ENCODE measurements around the gene EFCAB6.

Gene EFCAB6

GRCh38 chr22:43802897-43803495 lies 9.1 kb downstream of the EFCAB6 start:
- no peak for DNase-seq (ENCODE audit: low spot score)

- no peak for DNase-seq (ENCODE audit: low spot score)
These were observed 11.1 kb downstream of the EFCAB6 start for GRCh38 chr22:43800970-43801369.

GRCh38 chr22:43798492-43798891 lies 13.6 kb downstream of the EFCAB6 start:
- DNase-seq (ENCODE audit: low spot score) = no peak

- no peak for DNase-seq (ENCODE audit: low spot score)
These were observed 15.5 kb downstream of the EFCAB6 start for GRCh38 chr22:43796567-43796966.

- DNase-seq (ENCODE audit: low spot score) = no peak
These were observed 16.8 kb downstream of the EFCAB6 start for GRCh38 chr22:43795320-43795719.

GRCh38 chr22:43792905-43793304 lies 19.2 kb downstream of the EFCAB6 start:
- no peak for DNase-seq (ENCODE audit: low spot score)

GRCh38 chr22:43789452-43789851 lies 22.7 kb downstream of the EFCAB6 start:
- DNase-seq (ENCODE audit: low spot score) = no peak

- no peak for DNase-seq (ENCODE audit: low spot score)
These were observed 28.3 kb downstream of the EFCAB6 start for GRCh38 chr22:43783777-43784176.

GRCh38 chr22:43782448-43782847 lies 29.7 kb downstream of the EFCAB6 start:
- no peak for DNase-seq (ENCODE audit: low spot score)

- no peak for DNase-seq (ENCODE audit: low spot score)
These were observed 34.8 kb downstream of the EFCAB6 start for GRCh38 chr22:43777286-43777685.

- no peak for DNase-seq (ENCODE audit: low spot score)
These were observed 35.9 kb downstream of the EFCAB6 start for GRCh38 chr22:43776081-43776670.

GRCh38 chr22:43774318-43774915 lies 37.7 kb downstream of the EFCAB6 start:
- no peak for DNase-seq (ENCODE audit: low spot score)

- no peak for DNase-seq (ENCODE audit: low spot score)
These were observed 39.3 kb downstream of the EFCAB6 start for GRCh38 chr22:43772831-43773230.

- no peak for DNase-seq (ENCODE audit: low spot score)
These were observed 56.7 kb downstream of the EFCAB6 start for GRCh38 chr22:43755452-43755851.

GRCh38 chr22:43755011-43755410 lies 57.1 kb downstream of the EFCAB6 start:
- DNase-seq (ENCODE audit: low spot score) = no peak

- DNase-seq (ENCODE audit: low spot score) = no peak
These were observed 57.9 kb downstream of the EFCAB6 start for GRCh38 chr22:43754176-43754575.

- DNase-seq (ENCODE audit: low spot score) = no peak
These were observed 58.4 kb downstream of the EFCAB6 start for GRCh38 chr22:43753688-43754087.

- DNase-seq (ENCODE audit: low spot score) = no peak
These were observed 61.4 kb downstream of the EFCAB6 start for GRCh38 chr22:43750751-43751150.

- no peak for DNase-seq (ENCODE audit: low spot score)
These were observed 62.6 kb downstream of the EFCAB6 start for GRCh38 chr22:43749473-43749872.

- no peak for DNase-seq (ENCODE audit: low spot score)
These were observed 64.2 kb downstream of the EFCAB6 start for GRCh38 chr22:43747877-43748276.

GRCh38 chr22:43747058-43747457 lies 65.0 kb downstream of the EFCAB6 start:
- no peak for DNase-seq (ENCODE audit: low spot score)

- DNase-seq (ENCODE audit: low spot score) = no peak
These were observed 66.2 kb downstream of the EFCAB6 start for GRCh38 chr22:43745783-43746356.

- no peak for DNase-seq (ENCODE audit: low spot score)
These were observed 66.7 kb downstream of the EFCAB6 start for GRCh38 chr22:43745411-43745770.

Data from COLO829 (cell line).